B cell (primary cell): ENCODE data around the gene PTPRT. TPM values are rescaled to one million over a fixed set of nuclear protein-coding genes. Genes with fewer than 3 reads are reported as not detected.

Experiments
- ATAC-seq: fragments of 200-7000 bp; cut with Tn5 transposase; one replicate; pipeline ENCODE4 v1.10.0; 2021; ENCODE audit warnings: low read depth, mild to moderate bottlenecking, moderate number of reproducible peaks, moderate library complexity
- CTCF ChIA-PET: fragments of 350-600 bp; sonication (Branson Sonifier 250); formaldehyde crosslinking; loops from one replicate; lab custom pipeline; 2021; ENCODE audit warnings: antibody characterized with exemption, inconsistent platforms; lab: Charles Lee
- POLR2A ChIA-PET: fragments of 350-600 bp; sonication (Branson Sonifier 250); formaldehyde crosslinking; loops from one replicate; lab custom pipeline; 2021; ENCODE audit warnings: antibody characterized with exemption; lab: Charles Lee
- DNase-seq: peaks from one replicate; pipeline ENCODE4 v3.0.0; 2013
- H2AFZ ChIP-seq: 2 replicates; pipeline ENCODE4 v1.6.1; 2012; ENCODE audit warnings: mild to moderate bottlenecking, low read depth, low read length; ENCODE audit not compliant: insufficient read depth, poor library complexity, severe bottlenecking
- H3K27ac ChIP-seq, 2 donors: 1 replicate in 1 of 2; 2 replicates in 1 of 2; pipeline ENCODE4 v1.5.1; 2012 to 2013; ENCODE audit warnings: low read length in 2 of 2, mild to moderate bottlenecking in 2 of 2, moderate library complexity in 1 of 2
- H3K27me3 ChIP-seq, 4 experiments: fragments of 200-600 bp in 1 of 4; sonication (generic) in 1 of 4; replicated peaks in 1 of 4; 1 replicate in 2 of 4; 2 replicates in 2 of 4; pipeline versions ENCODE4 v1.6.1 to v1.7.0; 2013 to 2016; ENCODE audit warnings: low read length in 3 of 4, mild to moderate bottlenecking in 2 of 4, mixed read lengths in 1 of 4, moderate library complexity in 1 of 4; ENCODE audit not compliant: insufficient read depth in 4 of 4, control insufficient read depth in 3 of 4; ENCODE audit errors: control extremely low read depth in 1 of 4
- H3K36me3 ChIP-seq, 2 experiments: replicated peaks in 1 of 2; 1 replicate in 1 of 2; 2 replicates in 1 of 2; pipeline versions ENCODE4 v1.6.1 to v1.7.1; 2013; ENCODE audit warnings: low read length in 1 of 2; ENCODE audit not compliant: insufficient read depth in 2 of 2, control insufficient read depth in 1 of 2; ENCODE audit errors: control extremely low read depth in 1 of 2, extremely low read depth in 1 of 2
- H3K4me1 ChIP-seq, 2 donors: fragments of 200-600 bp in 1 of 2; sonication (generic) in 1 of 2; 1 replicate in 1 of 2; 2 replicates in 1 of 2; pipeline versions ENCODE4 v1.5.1 to v1.6.1; 2013 to 2017; ENCODE audit warnings: low read length in 2 of 2; ENCODE audit not compliant: control insufficient read depth in 2 of 2, insufficient read depth in 2 of 2
- H3K4me2 ChIP-seq: replicated peaks from 2 replicates; pipeline ENCODE3; 2012; ENCODE audit warnings: mild to moderate bottlenecking, low read depth, low read length; ENCODE audit not compliant: poor library complexity, severe bottlenecking
- H3K4me3 ChIP-seq, 5 experiments: fragments of 200-600 bp in 1 of 5; sonication (generic) in 1 of 5; 1 replicate in 3 of 5; 2 replicates in 2 of 5; pipeline versions ENCODE4 v1.5.1 to v1.7.0; 2011 to 2016; ENCODE audit warnings: low read length in 4 of 5, mild to moderate bottlenecking in 4 of 5, low read depth in 2 of 5, control low read depth in 1 of 5, moderate library complexity in 1 of 5; ENCODE audit not compliant: insufficient read depth in 1 of 5; ENCODE audit errors: control extremely low read depth in 1 of 5, extremely low read depth in 1 of 5
- H3K79me2 ChIP-seq: fragments of 200-600 bp; sonication (generic); one replicate; pipeline ENCODE4 v1.6.0; 2016; ENCODE audit warnings: low read length; ENCODE audit not compliant: control insufficient read depth, insufficient read depth
- H3K9ac ChIP-seq: fragments of 200-600 bp; sonication (generic); 2 replicates; pipeline ENCODE4 v1.6.1; 2017; ENCODE audit warnings: mild to moderate bottlenecking, low read length, moderate library complexity
- H3K9me3 ChIP-seq, 3 donors: one replicate each; pipeline versions ENCODE4 v1.6.1 to v1.7.1; 2013; ENCODE audit warnings: low read length in 2 of 3; ENCODE audit not compliant: control insufficient read depth in 2 of 3, insufficient read depth in 1 of 3; ENCODE audit errors: control extremely low read depth in 1 of 3
- H4K20me1 ChIP-seq: 2 replicates; pipeline ENCODE4 v1.6.0; 2012; ENCODE audit warnings: mild to moderate bottlenecking, low read length; ENCODE audit not compliant: insufficient read depth, control insufficient read depth, poor library complexity, severe bottlenecking
- H3K27ac Mint-ChIP-seq: one replicate; pipeline ENCODE4 v1.8.0; 2021; ENCODE audit warnings: mixed read lengths
- H3K27me3 Mint-ChIP-seq: one replicate; pipeline ENCODE4 v1.8.0; 2021; ENCODE audit warnings: mixed read lengths
- H3K4me1 Mint-ChIP-seq: one replicate; pipeline ENCODE4 v1.8.0; 2021; ENCODE audit warnings: mixed read lengths
- H3K4me3 Mint-ChIP-seq: one replicate; pipeline ENCODE4 v1.8.0; 2021; ENCODE audit warnings: mixed read lengths
- H3K9me3 Mint-ChIP-seq: one replicate; pipeline ENCODE4 v1.8.0; 2022; ENCODE audit warnings: mixed read lengths; ENCODE audit not compliant: insufficient read depth
- CTCF ChIP-seq: fragments of 200-600 bp; IDR thresholded peaks from one replicate; pipeline ENCODE4 v1.8.0; 2022; ENCODE audit warnings: antibody characterized with exemption, mild to moderate bottlenecking
- EZH2 ChIP-seq: IDR thresholded peaks from 2 replicates; pipeline ENCODE4 v1.6.1; 2012; ENCODE audit warnings: borderline replicate concordance, low read depth, mild to moderate bottlenecking, moderate library complexity, low read length; ENCODE audit not compliant: insufficient read depth, poor library complexity, severe bottlenecking
- WGBS: methylation state at CpG from one replicate; pipeline ENCODE4 v1.1.5; 2013; ENCODE audit warnings: missing lambda C conversion rate; ENCODE audit not compliant: insufficient coverage; 5-methylcytosine and 5-hydroxymethylcytosine counted together
- intact Hi-C: fragments of 100-400 bp; cut with micrococcal nuclease; formaldehyde crosslinking; loops from one replicate; pipeline ENCODE4 v1.10.0; 2022
- polyA plus RNA-seq: library from polyadenylated mRNA; depleted of rRNA; stranded (reverse); fragments of >200 nt; gene quantifications from 2 replicates; pipeline ENCODE4 v1.2.3, GENCODE V29; 2012
- total RNA-seq, 2 donors: library from RNA; stranded (reverse); fragments of 120-200 nt in 1 of 2; gene quantifications; 1 replicate in 1 of 2; 2 replicates in 1 of 2; pipeline versions ENCODE4 v1.2.3 to v1.2.4, GENCODE V29; 2013 to 2022

PTPRT gene
- total and polyA plus RNA-seq, 2 donors (not counting 1 experiment from before 2014, with no cell fraction given), result not detected

GRCh38 chr20:42274986-42275385 lies 914.7 kb downstream of the PTPRT start:
- Histone ChIP-seq H3K4me1 (no peaks in the 10 kb centered on the region), H3K79me2 (no peaks in the 10 kb centered on the region), H3K4me3 (no peak overlapping the region), H3K9ac (no peak overlapping the region), H3K9me3 (no peaks in the 10 kb centered on the region), H3K36me3 (no peaks in the 10 kb centered on the region), H3K27me3 (no peaks in the 10 kb centered on the region), H3K4me2 (no peak overlapping the region), H3K27ac (no peak overlapping the region), H4K20me1 (no peaks in the 10 kb centered on the region), H2AFZ (no peak overlapping the region)
- ChIA-PET CTCF (no interaction called here), POLR2A (no interaction called here)
- DNase-seq (no peak), ATAC-seq (no peak)
- 100% methylated on average over 1 of the region's 2 CpGs for WGBS
- no peaks in the 10 kb centered on the region for H3K4me1 Mint-ChIP-seq
- TF ChIP-seq CTCF (no peak), EZH2 (no peak)
- intact Hi-C loops, result no loop called here
- no peak overlapping the region for H3K27ac Mint-ChIP-seq
- H3K27me3 Mint-ChIP-seq, result no peaks in the 10 kb centered on the region
- H3K4me3 Mint-ChIP-seq, result no peak overlapping the region
- no peaks in the 10 kb centered on the region for H3K9me3 Mint-ChIP-seq

DNA sequence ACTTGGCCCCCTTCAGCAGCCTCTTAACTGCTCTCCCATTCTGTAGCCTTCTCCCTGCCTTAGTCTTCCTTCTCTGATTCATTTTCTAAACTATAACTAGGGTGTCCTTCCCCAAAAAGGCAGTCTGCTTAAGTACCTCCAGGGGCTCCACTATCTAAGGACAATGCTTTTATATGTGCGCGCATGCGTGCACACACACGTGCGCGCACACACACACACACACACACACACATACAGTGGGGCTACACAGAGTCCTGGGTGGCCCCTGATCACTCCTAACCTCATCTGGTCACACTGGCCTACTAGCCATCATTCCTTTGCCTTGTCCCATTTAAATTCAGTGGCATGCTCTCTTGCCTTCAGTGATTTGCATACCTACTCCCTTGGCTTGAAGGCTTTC lies 917.2 kb downstream of the PTPRT start:
- intact Hi-C loops, result no loop called here
- Histone ChIP-seq H3K79me2 (no peaks in the 10 kb centered on the region), H3K9ac (no peak overlapping the region), H2AFZ (no peak overlapping the region), H3K9me3 (peaks cover 0 to 4% (median 0%) of the 10 kb centered on the region in 3 donors), H3K27ac (no peak overlapping the region), H3K4me2 (no peak overlapping the region), H3K36me3 (no peaks in the 10 kb centered on the region), H3K4me1 (no peaks in the 10 kb centered on the region), H4K20me1 (no peaks in the 10 kb centered on the region), H3K27me3 (no peaks in the 10 kb centered on the region), H3K4me3 (no peak overlapping the region)
- TF ChIP-seq CTCF (no peak), EZH2 (no peak)
- H3K9me3 Mint-ChIP-seq, result no peaks in the 10 kb centered on the region
- H3K4me1 Mint-ChIP-seq, result no peaks in the 10 kb centered on the region
- no peak for DNase-seq
- WGBS, result 90% methylated on average over 6 of the region's 6 CpGs
- ATAC-seq, result no peak
- H3K27me3 Mint-ChIP-seq, result no peaks in the 10 kb centered on the region
- H3K4me3 Mint-ChIP-seq, result no peak overlapping the region
- CTCF ChIA-PET, result no interaction called here
- no peak overlapping the region for H3K27ac Mint-ChIP-seq
- POLR2A ChIA-PET, result no interaction called here
